ENCODE measurements around the gene HOXB7.

HOXB7 gene

GRCh38 chr17:48610282-48611211, at the start of gene HOXB7:
HOXB7 (minus strand) TSS chr17:48611017; CDS start chr17:48610918, 99 bp downstream.
- peak; percentile 75 to 82 for DNase-seq

- no peak for DNase-seq
Observed at GRCh38 chr17:48655913-48656312, 45.1 kb upstream of the HOXB7 start.

DNA sequence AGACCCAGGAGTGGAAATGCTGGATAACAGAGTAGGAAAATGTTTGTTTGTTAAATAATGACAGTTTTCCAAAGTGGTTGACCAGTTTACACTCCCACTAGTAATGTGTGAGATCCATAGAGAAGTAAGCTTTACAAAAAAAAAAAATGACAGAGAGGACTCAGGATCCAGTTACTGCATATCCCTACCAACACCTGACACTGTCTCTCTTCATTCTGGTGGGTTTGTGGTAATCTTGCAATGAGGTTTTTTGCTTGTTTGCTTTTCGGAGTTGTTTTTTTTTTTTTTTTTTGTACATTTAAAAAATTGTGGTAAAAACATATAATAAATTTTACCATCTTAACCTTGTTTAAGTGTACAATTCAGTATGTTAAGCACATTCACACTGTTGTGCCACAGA, 38.9 kb upstream of the HOXB7 start:
- no peak for DNase-seq

- DNase-seq: no peak
Observed at GRCh38 chr17:48647963-48648245, 37.1 kb upstream of the HOXB7 start.

GRCh38 chr17:48647103-48647962, 36.5 kb upstream of the HOXB7 start:
- no peak for DNase-seq

DNA sequence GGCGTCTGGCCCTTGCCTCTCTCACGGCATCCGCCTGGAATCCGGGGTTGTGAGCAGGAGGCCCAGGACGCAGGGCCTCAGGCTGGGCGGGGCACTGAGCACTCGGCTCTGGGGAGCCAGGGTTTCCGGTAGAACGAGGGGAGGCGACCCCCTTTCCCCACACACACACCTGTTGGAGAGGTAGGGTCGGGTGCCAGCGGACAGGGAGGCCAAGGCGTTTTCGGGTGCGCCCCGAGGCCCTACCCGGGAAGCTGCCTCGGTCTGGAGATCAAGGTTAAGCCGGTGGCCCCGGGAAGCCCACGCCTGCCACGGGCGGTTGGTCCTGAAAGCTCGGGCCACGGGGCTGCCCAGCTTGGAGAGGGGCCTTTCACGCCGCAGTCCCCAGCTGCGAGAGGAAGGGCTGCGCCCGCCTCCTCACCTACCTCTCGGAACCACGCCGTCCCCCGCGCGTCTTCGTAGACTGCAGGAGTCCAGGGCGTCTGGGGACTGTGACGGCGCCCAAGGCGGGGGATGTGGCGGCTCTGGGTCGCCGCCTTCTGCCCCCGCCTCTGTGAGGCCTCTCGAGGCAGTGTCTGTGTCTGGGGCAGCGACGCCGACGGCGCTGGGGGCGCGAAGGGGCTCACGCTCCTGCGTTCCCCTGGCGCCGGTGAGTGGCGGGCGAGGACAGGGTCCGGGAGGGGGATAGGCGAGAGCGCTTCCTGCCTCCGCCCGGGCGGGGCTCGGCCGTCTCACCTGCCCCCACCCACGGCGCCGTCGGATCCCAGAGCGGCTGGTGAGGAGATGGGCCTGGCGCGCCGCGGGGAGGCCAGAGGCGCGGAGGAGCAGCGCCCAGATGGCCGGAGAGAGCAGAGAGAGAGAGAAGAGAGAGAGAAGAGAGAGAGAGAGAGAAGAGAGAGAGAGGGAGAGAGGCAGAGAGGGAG, 35.6 kb upstream of the HOXB7 start:
- peak in 1 of 2 experiments; percentile 21 for DNase-seq

GRCh38 chr17:48645639-48646182, 34.9 kb upstream of the HOXB7 start:
- DNase-seq: no peak

- DNase-seq: no peak
Observed at GRCh38 chr17:48644910-48645557, 34.2 kb upstream of the HOXB7 start.

GRCh38 chr17:48644159-48644558, 33.3 kb upstream of the HOXB7 start:
- no peak for DNase-seq

DNA sequence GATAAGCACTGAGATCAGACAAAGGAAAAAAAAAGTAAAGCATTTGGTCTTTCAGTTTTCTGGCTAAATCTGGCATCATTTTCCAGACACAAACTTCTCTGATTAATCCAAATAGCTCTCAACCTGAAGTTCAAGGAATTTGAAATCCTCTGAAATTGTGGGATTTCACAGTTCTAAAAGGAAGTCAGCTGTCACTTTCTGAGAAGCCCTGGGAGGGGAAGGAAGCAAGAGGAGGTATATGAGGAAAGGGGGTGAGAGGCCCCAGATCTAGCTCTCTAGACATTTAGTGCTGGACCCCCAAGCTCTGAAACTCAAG, 32.8 kb upstream of the HOXB7 start:
- DNase-seq: no peak

- no peak for DNase-seq
Observed at GRCh38 chr17:48642843-48643696, 32.3 kb upstream of the HOXB7 start.

GRCh38 chr17:48642059-48642842, 31.4 kb upstream of the HOXB7 start:
- DNase-seq: no peak

DNA sequence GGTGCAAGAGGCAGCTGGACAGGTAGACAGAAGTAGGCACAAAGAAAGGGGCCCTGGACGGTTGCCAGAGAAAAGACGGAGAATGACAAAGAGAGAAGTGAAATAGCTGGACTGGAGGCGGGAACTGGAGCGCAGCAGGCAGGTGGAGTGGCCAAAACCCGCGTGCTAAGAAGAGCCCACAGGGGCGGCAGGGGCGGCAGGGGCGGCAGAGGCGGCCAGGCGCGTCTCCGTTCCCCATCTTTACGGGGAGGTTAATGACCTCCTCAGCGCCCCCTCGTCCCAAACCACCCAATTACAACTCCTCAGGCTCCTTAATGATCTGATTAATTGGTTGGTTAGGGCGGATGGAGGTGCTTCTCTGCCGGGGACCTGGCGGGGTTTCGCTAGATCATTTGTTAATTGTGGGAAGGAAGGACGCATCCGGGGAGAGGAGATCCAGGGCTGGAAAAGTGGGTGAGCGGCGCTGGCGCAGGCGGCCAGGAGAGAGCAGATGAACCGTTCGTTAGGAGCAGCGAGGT, 30.8 kb upstream of the HOXB7 start:
- no peak for DNase-seq

DNA sequence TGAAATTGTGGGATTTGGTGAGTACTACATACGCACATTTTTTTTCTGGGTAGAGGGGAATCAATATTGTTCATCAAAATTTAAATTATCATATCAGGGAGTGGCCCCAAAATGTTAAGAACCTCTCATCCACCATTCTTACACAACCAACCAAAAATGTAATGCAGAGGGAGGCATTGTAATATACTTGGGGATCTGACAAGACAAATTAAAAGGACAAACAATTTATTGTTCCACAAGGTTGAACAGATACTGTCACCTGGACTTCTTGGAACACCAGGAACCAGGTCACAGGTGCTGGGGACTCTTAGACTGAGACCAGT, 30.0 kb upstream of the HOXB7 start:
- DNase-seq: no peak

DNA sequence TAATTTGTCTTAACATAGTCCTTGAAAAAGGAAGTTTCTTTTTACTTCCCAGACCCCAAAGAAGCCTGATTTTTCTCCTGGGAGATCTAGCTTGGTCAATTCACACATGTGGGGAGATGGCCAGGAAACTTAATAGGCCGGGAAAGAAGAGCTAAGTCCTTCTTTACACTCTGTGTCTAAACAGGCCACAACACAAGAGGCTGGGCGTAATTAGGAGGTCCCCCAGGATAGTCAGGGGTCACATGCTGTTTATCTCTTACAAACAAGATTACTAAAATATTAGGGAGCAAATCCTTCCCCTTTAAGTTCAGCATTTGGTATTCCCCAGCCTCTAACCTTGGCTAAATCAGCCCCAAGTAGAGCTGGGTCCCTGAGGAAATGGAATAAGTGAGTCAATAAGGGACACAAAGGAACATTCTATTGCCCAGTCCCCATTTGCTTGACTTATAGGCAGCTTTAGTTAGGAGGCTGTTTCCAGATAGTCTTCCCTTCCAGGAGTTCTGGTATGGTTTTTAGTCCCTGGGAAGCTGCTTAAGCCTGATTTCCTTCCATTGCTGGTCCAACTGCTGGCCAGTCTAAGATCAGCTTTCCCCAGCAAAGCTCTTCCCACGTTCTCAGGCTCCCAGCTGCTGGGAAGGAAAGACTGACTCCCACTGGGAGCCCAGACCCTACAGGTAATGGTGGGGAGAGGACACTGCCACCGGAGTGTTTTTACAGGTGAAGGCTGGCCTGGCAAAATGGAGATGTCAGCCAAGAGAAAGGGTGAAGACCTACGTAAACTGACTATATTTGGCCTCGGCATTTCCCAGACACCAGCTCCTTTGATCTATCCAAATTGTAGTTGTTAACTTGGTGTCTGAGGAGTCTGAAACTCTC, 29.4 kb upstream of the HOXB7 start:
- no peak for DNase-seq

- DNase-seq: no peak
Observed at GRCh38 chr17:48639136-48639535, 28.3 kb upstream of the HOXB7 start.

- no peak for DNase-seq
Observed at GRCh38 chr17:48637323-48638260, 26.8 kb upstream of the HOXB7 start.

All from activated CD4-positive, alpha-beta T cell treated with anti-CD3 and anti-CD28 coated beads, Interleukin-2, amount 50 U/mL, for 48 hours (primary cell).